NCI-H2227 treated with DMSO at 0.1 percent for 48 hours (cell line): ENCODE results near the gene REEP2.
"Not testable (repeated sequence)": the region's sequence is repeated elsewhere in the genome, so short reads cannot be mapped to it uniquely, and the experiment has no call there.

Experiments used
- DNase-seq: peaks from one replicate; lab custom pipeline; 2025; lab: John Stamatoyannopoulos, UW

The REEP2 gene

DNA sequence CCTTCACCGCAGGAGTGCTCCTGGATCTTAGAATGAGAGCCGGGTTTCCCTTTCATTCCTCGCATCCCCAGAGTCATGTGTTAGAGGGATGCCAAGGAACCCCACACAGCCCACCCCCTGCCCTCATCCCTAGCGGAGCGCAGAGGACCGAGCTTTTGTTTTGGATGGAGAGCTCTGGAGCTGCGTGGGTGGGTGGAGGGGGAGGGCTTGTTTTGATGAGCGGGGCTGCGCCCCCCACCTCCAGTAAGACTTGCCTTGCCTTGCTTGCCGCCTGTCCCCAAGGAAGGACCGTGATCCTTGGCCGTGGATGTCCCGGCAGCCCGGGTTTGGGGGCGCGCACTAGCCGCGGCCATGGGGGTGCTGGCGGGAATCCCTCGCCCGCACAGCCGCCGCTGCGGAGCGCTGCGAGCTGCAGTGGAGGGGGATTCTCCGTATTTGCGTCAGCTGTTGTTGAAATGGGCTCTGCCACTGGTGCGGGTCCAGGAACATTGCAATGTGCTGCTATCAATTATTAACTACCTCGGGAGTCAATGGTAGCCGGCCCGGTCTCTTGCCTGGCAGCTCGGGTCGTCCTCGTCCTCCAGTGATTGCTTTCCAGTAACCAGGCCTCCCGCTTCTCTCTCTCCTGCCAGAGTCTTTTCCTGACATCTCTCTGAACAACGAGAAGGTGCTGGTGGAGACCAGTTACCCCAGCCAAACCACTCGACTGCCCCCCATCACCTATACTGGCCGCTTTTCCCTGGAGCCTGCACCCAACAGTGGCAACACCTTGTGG is 27.5 kb downstream of the REEP2 start:
- no peak for DNase-seq

DNA sequence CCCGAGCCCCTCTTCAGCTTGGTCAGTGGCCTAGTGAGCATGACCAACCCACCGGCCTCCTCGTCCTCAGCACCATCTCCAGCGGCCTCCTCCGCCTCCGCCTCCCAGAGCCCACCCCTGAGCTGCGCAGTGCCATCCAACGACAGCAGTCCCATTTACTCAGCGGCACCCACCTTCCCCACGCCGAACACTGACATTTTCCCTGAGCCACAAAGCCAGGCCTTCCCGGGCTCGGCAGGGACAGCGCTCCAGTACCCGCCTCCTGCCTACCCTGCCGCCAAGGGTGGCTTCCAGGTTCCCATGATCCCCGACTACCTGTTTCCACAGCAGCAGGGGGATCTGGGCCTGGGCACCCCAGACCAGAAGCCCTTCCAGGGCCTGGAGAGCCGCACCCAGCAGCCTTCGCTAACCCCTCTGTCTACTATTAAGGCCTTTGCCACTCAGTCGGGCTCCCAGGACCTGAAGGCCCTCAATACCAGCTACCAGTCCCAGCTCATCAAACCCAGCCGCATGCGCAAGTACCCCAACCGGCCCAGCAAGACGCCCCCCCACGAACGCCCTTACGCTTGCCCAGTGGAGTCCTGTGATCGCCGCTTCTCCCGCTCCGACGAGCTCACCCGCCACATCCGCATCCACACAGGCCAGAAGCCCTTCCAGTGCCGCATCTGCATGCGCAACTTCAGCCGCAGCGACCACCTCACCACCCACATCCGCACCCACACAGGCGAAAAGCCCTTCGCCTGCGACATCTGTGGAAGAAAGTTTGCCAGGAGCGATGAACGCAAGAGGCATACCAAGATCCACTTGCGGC is 28.2 kb downstream of the REEP2 start:
- DNase-seq: no peak

DNA sequence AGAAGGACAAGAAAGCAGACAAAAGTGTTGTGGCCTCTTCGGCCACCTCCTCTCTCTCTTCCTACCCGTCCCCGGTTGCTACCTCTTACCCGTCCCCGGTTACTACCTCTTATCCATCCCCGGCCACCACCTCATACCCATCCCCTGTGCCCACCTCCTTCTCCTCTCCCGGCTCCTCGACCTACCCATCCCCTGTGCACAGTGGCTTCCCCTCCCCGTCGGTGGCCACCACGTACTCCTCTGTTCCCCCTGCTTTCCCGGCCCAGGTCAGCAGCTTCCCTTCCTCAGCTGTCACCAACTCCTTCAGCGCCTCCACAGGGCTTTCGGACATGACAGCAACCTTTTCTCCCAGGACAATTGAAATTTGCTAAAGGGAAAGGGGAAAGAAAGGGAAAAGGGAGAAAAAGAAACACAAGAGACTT is 28.9 kb downstream of the REEP2 start:
- DNase-seq: no peak

DNA sequence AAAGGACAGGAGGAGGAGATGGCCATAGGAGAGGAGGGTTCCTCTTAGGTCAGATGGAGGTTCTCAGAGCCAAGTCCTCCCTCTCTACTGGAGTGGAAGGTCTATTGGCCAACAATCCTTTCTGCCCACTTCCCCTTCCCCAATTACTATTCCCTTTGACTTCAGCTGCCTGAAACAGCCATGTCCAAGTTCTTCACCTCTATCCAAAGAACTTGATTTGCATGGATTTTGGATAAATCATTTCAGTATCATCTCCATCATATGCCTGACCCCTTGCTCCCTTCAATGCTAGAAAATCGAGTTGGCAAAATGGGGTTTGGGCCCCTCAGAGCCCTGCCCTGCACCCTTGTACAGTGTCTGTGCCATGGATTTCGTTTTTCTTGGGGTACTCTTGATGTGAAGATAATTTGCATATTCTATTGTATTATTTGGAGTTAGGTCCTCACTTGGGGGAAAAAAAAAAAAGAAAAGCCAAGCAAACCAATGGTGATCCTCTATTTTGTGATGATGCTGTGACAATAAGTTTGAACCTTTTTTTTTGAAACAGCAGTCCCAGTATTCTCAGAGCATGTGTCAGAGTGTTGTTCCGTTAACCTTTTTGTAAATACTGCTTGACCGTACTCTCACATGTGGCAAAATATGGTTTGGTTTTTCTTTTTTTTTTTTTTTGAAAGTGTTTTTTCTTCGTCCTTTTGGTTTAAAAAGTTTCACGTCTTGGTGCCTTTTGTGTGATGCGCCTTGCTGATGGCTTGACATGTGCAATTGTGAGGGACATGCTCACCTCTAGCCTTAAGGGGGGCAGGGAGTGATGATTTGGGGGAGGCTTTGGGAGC is 29.5 kb downstream of the REEP2 start:
- no peak for DNase-seq

DNA sequence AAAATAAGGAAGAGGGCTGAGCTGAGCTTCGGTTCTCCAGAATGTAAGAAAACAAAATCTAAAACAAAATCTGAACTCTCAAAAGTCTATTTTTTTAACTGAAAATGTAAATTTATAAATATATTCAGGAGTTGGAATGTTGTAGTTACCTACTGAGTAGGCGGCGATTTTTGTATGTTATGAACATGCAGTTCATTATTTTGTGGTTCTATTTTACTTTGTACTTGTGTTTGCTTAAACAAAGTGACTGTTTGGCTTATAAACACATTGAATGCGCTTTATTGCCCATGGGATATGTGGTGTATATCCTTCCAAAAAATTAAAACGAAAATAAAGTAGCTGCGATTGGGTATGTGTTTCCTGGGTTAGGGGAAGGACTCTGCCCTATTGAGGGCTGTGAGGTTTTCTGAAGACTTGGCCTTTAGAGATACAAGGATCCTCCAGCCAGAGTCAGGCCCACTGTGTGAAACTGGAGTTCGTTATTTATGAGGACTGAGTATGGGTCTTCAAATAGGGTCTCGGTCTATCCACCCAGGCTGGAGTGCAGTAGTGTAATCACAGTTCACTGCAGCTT is 30.2 kb downstream of the REEP2 start:
- no peak for DNase-seq

DNA sequence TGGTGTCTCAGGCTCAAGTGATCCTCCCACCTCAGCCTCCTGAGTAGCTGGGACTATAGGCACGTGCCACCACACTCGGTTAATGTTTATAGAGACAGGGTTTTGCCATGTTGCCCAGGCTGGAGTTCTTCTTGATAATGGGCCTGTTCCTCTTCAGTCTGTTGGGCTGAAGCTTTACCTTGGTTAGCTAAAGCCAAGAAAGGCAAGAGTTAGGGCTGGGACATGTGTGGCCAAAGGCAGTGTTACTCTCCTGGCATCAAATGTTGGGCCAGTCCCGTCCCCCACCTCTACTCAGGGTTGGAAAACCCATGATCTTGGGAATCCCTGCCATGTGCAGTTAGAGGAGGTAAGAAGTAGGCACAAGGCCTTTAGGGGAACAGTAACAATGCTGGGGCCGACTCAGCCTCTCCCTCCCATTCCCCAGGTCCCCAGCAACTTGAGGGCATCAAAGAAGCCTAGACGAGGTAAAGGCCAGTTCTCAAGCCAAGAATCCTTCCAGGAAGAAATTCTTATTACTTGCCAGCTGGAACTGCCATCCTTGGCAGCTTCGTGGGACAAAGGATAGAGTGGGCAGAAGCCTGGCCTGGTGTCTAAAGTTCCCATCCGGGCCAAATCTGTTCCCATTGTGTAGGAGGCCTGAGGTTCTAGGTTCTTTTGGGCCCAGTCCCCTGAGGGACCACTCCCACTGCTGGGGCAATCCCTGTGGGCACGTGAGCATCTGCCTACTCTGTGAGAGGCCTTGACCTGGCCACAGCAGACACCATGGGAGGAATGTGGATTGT is 30.9 kb downstream of the REEP2 start:
- DNase-seq: no peak

DNA sequence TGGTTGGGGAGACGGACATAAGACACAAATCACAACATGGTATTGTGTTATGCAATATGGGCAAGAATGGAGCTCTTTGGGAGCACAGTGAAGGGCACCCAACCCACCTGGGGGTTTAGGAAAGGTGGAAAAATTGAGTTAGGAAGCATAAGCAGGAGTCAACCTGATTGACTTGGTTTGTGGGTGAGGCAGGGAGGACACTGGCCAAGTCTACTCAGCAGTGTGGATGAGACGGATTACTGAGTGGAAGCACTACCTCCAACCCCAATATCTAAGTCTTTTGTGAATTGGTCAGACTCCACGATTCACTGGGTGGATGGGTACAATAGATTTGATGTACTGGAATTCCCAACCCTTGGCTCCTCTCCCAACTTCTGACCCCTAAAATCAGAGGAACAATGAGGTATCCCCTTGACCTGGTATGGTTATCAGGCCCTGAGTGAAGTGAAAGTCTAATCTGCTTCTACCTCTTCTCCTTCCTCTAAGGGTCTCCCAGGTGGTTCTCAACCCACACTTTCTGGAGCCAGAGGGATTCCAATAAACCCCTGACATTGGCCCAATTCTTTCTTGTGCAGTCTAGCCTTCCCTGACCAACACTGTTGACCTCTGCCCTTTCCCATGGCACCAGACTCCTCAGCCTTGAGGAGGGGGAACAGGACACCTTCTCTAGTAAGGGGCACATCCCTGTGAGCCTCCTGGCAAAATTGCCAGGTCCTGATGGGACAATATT is 31.6 kb downstream of the REEP2 start:
- DNase-seq: no peak

DNA sequence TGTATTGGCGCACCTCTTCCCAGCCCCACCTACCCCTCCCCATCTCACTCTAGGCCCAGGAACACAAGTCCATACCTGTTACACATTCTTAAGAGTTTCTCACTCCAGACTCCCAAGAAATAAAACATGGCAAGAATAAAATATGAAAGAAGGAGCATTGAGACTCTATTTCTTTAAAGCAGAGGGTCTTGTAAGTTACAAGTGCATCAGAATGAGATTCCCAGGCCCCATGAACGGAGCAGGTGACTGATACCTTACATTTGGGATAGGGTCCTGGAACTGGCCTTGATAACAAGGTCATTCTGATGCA is 32.1 kb downstream of the REEP2 start:
- DNase-seq: no peak

DNA sequence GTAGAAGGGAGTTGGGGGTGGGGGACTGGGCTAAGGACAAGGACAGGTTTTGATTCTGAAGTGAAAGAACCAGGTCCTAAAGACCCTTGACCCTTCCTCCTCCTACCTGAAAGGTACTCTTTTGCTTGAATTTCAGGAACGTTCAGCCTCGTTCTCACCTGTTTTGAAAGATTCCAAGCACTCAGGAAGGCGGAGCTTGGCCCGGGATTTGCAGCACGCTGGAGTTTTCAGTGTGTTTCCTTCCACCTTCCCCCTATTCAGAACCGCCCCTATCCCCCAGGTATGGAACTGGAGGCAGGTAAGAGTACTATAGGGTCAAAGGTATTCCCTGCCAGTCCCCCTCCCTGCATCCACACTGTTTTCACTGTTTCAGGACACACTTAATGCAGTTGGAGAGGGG is 33.5 kb downstream of the REEP2 start:
- no peak for DNase-seq

DNA sequence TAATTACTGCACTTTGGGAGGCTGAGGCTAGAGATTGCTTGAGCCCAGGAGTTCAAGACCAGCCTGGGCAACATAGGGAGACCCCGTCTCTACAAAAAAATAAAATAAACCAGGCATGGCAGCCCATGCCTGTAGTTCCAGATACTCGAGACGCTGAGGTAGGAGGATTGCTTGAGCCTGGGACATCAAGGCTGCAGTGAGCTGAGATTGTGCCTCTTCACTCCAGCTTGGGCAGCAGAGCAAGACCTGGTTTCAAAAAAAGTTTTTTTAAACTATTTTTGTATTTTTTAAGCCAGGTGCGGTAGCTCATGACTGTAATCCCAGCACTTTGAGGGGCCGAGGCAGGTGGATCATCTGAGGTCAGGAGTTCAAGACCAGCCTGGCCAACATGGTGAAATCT is 34.3 kb downstream of the REEP2 start:
- DNase-seq: not testable (repeated sequence)

DNA sequence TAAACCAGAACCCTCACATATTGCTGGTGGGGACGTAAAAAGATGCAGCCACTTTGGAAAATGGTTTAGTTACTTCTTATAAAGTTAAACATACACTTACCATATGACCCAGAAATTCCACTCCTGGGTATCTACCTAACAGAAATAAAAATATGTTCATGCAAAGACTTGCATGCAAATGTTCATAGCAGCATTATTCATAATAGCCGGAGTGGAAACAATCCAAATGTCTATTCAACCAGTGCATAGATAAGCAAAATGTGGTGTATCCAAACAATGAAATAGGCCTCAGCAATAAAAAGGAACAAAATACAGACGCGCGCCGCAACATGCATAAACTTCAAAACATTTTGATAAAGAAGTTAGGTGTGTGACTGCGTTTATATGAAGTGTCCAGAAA is 38.1 kb downstream of the REEP2 start:
- DNase-seq: no peak

DNA sequence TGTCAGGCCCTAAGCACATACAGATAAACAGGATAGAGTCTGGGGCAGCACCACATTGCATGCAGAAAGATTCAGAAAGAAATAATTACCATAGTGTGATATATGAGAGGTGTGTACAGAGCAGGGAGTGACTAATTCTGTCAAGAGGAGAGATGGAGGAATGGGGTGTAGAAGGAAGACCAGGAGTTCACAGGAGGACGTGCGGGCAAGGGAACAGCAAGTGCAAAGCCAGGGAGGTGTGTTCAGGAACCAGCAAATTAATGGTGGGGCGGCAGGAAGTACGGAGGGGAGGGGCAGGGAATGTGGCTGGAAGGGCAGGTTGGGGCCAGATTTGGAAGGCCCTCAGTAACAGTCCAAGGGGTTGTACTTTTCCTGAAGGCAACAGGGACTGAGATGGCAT is 43.8 kb downstream of the REEP2 start:
- DNase-seq: no peak

DNA sequence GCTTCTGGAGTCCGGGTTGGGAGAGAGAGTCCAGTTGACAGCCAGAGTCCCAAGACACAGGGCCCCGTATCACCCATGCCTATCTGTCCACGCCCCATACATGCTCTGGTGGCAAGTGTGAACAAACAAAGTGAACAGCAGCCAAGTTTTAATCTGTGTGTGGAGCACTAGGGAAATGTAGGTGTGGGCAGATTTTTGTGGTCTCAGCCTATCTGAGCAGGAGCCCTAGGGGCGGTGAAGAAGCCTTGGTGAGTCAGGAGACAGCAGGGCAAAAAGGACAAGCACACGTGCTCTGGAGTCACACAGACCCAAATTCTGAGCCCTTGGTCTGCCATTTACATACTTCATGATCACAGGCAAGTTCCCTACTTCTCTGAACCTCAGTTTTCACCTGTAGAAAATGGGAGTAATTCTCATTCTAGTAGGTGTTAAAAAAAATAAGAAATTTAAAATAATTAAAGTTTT is 49.7 kb downstream of the REEP2 start:
- no peak for DNase-seq

DNA sequence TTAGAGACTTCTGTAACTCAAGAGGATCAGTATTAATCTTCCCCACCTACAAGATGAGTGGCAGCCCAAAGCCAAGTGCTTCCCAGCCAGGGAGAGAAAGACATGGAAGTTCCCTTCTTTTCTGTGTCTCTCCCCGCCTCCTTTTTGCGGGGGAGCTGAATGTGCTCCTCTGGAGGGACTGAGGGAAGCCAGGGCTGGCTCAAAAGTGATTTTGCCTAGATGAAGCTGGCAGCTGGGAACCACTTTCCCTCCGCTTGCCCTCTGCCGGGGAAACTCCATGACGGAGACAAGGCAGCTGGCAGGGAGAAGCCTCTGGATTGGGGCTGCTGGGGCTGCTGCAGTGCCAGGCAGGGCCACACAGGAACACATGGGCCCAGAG is 50.8 kb downstream of the REEP2 start:
- no peak for DNase-seq

DNA sequence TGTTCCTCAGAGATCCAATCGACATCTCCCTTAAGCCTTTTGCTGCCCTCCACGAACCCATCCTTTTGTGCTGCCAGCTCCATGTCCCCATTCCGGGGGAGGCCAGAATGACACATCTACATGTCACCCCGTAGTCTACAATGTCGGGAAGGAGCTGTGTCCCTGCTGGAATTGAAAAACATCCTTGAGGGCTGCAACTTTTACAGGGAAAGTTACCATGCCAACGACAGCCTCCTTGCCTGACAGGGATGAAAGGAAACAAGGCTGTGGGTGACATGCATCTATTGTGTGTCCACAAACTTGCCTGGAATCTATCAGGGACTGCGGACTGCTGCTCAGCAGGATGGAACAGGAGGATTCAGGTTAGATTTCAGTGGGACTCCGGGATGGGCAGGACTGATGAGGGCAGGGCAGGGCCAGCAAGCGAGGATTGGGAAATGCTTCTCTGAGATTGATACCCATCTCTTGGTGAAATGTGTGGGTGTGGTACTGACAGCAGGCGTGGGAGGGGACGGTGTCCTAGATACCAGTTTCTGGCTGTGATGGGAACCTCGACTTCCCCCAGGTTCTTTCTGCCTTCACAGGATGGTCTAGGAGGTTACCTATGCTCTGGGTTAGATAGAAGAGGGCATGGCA is 51.9 kb downstream of the REEP2 start:
- no peak for DNase-seq

DNA sequence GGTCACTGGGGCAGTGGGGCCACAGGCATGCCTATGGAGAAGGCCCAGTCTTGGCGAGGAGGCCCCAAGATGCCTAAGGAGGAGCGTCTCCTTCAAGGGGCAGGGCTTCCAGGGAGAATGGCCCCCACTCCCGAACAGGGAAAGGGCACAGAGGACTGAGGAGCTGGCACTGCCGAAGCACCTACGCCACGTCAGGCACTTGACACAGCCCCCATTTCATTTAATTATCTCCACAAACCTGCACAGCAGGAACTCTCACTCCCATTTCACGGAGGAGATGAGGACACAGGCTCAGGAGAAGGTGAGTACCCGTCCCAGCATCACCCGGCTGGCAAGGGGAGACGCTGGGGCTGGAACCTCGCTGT is 52.4 kb downstream of the REEP2 start:
- no peak for DNase-seq

DNA sequence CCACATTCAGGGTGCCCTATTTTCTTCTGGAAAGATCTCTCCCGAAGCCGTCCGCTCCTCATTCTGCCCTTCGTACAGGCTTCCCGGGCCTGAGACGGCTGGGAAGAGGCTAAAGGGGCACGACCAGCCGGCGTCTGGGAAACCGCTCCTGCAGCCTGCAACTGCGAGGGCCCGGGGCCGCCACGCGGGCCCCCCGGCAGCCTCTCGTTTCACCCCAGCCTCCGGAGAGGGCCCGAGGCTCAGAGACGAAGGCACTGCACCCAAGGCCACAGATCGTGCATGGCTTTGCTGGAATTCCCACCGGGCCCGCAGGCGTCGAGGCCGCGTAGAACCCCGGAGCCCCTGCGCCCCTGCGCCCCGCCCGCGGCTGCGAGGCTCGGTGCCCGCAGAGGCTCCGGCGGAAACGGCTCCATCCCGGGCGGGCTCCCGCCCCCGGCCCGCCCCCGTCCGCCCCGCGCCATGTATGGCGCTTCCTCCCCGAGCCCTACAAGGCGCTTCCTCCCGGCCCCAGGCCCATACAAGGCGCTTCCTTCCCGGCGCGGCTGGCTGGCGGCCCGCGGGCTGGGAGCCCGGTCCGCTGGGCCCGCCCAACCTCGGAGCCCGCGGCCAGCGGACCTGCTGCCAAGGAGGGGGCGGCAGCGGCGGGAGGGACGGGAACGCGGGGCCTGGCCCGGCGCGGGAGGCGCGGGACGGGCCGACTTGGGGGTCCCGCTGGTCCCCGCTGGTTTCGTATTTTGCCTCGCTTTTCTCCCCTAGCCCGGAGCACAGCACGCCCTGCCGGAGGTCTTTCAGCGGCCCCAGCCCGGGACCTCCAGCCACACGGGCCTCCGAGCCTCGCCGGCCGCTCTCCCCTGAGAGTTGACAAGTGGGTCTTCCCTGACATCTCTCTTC is 53.1 kb downstream of the REEP2 start:
- DNase-seq: peak; percentile 55

DNA sequence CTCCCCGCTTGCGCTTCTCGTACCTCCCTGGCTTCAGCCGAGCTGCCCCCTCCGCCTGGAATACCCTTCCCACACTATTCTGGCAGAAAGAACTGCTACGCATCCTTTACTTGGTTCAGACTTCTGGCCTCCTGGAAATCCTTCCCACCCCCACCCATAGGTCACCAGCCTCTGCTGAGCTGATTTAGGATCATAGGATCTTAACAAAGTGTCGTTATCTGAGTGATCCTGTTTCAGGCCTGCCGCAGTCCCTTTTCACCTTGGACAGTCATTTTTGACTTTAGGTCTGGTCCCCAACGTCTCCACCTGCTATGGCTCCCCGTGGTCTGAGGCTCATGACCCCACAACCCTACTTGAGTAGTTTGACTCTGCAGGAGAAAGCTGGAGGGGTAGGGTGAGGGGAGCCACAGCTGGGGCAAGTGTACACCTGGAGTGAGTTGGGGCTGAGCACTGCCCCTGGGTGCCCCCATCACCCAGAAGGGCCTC is 53.7 kb downstream of the REEP2 start:
- no peak for DNase-seq

DNA sequence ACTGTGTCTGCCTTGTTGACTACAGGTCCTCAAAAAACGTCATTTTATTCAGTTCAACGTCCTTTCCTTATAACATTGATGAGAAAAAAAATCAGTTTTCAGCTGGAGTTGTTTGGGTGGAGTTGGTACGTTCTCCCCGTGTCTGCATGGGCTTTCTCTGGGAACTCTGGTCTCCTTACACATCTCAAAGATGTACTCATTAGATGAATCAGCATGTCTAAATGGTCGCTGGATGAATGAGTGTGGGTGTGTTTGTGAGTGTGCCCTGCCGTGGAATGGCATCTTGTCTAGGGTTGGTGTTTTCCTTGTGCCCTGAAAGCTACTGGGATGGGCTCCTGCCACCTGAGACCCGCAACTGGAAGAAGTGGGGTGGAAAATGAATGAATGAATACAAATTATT is 56.5 kb downstream of the REEP2 start:
- no peak for DNase-seq
